ENCODE measurements around the gene PDCD6IP.

Gene PDCD6IP

GRCh38 chr3:33900809-33901505, 102.5 kb downstream of the PDCD6IP start:
- no peak for DNase-seq

- no peak for DNase-seq
Observed at GRCh38 chr3:33901862-33902563, 103.6 kb downstream of the PDCD6IP start.

- no peak for DNase-seq
Observed at GRCh38 chr3:33904730-33905129, 106.3 kb downstream of the PDCD6IP start.

GRCh38 chr3:33908250-33908851, 109.9 kb downstream of the PDCD6IP start:
- no peak for DNase-seq

- no peak for DNase-seq
Observed at GRCh38 chr3:33909547-33909946, 111.1 kb downstream of the PDCD6IP start.

- no peak for DNase-seq
Observed at GRCh38 chr3:33910031-33910430, 111.6 kb downstream of the PDCD6IP start.

GRCh38 chr3:33911525-33912322, 113.3 kb downstream of the PDCD6IP start:
- no peak for DNase-seq

- no peak for DNase-seq
Observed at GRCh38 chr3:33914212-33914611, 115.8 kb downstream of the PDCD6IP start.

GRCh38 chr3:33914731-33915379, 116.4 kb downstream of the PDCD6IP start:
- no peak for DNase-seq

GRCh38 chr3:33915796-33916546, 117.5 kb downstream of the PDCD6IP start:
- no peak for DNase-seq

GRCh38 chr3:33918126-33918756, 119.8 kb downstream of the PDCD6IP start:
- no peak for DNase-seq
